Measurements from ENCODE around the gene R3HDM4.

DNA sequence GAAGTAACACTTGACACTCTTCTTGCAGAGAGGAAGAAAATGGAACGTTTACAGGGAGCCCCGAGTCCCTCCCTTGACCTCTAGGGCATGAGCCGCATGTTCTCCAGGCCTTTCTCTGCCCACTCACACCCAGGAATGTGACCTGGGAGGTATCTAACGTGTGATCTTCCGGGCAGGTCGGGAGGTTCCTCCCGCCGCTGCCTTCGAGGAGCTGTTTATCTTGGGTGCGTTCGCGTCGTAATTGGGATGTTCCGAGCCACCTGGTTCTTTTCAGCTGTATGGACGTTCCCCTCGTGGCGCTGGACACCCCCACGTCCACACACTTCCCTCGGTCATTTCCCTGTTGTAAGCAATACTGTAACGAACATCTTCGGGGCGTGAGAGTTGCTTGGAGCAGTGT lies 26.4 kb upstream of the R3HDM4 start:
- TF ChIP-seq, protein P1, sequence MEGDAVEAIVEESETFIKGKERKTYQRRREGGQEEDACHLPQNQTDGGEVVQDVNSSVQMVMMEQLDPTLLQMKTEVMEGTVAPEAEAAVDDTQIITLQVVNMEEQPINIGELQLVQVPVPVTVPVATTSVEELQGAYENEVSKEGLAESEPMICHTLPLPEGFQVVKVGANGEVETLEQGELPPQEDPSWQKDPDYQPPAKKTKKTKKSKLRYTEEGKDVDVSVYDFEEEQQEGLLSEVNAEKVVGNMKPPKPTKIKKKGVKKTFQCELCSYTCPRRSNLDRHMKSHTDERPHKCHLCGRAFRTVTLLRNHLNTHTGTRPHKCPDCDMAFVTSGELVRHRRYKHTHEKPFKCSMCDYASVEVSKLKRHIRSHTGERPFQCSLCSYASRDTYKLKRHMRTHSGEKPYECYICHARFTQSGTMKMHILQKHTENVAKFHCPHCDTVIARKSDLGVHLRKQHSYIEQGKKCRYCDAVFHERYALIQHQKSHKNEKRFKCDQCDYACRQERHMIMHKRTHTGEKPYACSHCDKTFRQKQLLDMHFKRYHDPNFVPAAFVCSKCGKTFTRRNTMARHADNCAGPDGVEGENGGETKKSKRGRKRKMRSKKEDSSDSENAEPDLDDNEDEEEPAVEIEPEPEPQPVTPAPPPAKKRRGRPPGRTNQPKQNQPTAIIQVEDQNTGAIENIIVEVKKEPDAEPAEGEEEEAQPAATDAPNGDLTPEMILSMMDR (IDR thresholded peaks at IDR 0.05; ENCODE audit: insufficient read depth, low read length), result no peak
- TF ChIP-seq POLR2AphosphoS5 (IDR thresholded peaks at IDR 0.05; ENCODE audit: low read depth) (no peak), SPI1 (IDR thresholded peaks at IDR 0.05; ENCODE audit: borderline replicate concordance, low read depth) (no peak)
- TF ChIP-seq, protein P2, sequence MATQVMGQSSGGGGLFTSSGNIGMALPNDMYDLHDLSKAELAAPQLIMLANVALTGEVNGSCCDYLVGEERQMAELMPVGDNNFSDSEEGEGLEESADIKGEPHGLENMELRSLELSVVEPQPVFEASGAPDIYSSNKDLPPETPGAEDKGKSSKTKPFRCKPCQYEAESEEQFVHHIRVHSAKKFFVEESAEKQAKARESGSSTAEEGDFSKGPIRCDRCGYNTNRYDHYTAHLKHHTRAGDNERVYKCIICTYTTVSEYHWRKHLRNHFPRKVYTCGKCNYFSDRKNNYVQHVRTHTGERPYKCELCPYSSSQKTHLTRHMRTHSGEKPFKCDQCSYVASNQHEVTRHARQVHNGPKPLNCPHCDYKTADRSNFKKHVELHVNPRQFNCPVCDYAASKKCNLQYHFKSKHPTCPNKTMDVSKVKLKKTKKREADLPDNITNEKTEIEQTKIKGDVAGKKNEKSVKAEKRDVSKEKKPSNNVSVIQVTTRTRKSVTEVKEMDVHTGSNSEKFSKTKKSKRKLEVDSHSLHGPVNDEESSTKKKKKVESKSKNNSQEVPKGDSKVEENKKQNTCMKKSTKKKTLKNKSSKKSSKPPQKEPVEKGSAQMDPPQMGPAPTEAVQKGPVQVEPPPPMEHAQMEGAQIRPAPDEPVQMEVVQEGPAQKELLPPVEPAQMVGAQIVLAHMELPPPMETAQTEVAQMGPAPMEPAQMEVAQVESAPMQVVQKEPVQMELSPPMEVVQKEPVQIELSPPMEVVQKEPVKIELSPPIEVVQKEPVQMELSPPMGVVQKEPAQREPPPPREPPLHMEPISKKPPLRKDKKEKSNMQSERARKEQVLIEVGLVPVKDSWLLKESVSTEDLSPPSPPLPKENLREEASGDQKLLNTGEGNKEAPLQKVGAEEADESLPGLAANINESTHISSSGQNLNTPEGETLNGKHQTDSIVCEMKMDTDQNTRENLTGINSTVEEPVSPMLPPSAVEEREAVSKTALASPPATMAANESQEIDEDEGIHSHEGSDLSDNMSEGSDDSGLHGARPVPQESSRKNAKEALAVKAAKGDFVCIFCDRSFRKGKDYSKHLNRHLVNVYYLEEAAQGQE (IDR thresholded peaks at IDR 0.05; ENCODE audit: insufficient replicate concordance, low read depth), result no peak

All from HL-60 (cell line).